WI38 (cell line): ENCODE data around the gene KIF2C.
"Not testable (repeated sequence)": the region's sequence is repeated elsewhere in the genome, so short reads cannot be mapped to it uniquely, and the experiment has no call there.

Experiments
- H3K4me3 ChIP-seq: 2 replicates; pipeline ENCODE4 v1.5.1; 2011; ENCODE audit warnings: low read depth, mild to moderate bottlenecking, control low read depth, low read length
- CTCF ChIP-seq: IDR thresholded peaks from 2 replicates; pipeline ENCODE4 v1.5.1; 2012; ENCODE audit warnings: low read depth, mild to moderate bottlenecking, control low read depth, low read length

KIF2C gene

GRCh38 chr1:44808938-44809917 lies 69.6 kb downstream of the KIF2C start:
- H3K4me3 ChIP-seq, result peak overlapping the region; percentile 60
- no peak for TF ChIP-seq CTCF

- peak overlapping the region; percentile 60; the same call in 1 of the 2 replicates for H3K4me3 ChIP-seq
- no peak for TF ChIP-seq CTCF
Measured at GRCh38 chr1:44810101-44810761, 70.6 kb downstream of the KIF2C start.

- H3K4me3 ChIP-seq, result not testable (repeated sequence)
Measured at GRCh38 chr1:44810762-44811105, 71.1 kb downstream of the KIF2C start.

GRCh38 chr1:44811234-44811633 lies 71.6 kb downstream of the KIF2C start:
- H3K4me3 ChIP-seq, result no peak overlapping the region
- no peak for TF ChIP-seq CTCF

GRCh38 chr1:44812822-44813543 lies 73.3 kb downstream of the KIF2C start:
- H3K4me3 ChIP-seq, result no peak overlapping the region
- TF ChIP-seq CTCF, result no peak

DNA sequence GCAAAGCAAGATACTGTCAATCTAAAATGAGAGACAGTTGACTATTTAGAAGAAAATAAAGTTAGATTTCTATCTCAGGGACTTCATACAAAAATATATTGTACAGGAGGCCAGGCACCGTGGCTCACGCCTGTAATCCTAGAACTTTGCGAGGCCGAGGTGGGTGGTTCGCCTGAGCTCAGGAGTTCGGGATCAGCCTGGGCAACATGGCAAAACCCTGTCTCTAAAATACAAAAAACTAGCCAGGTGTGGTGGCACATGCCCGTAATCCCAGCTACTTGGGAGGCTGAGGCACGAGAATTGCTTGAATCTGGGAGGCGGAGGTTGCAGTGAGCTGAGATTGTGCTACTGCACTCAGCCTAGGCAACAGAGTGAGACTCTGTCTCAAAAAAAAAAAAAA lies 76.3 kb downstream of the KIF2C start:
- not testable (repeated sequence) for H3K4me3 ChIP-seq

- TF ChIP-seq CTCF, result no peak
- no peak overlapping the region for H3K4me3 ChIP-seq
Measured at GRCh38 chr1:44817307-44817706, 77.7 kb downstream of the KIF2C start.
